Endothelial cell of umbilical vein (primary cell): Measurements from ENCODE around the gene EXOC1.

Experiments used
- CTCF ChIP-seq, 2 donors: IDR thresholded peaks; 1 replicate in 1 of 2; 2 replicates in 1 of 2; pipeline ENCODE4 v1.5.1; 2011; ENCODE audit warnings: low read length in 2 of 2, mild to moderate bottlenecking in 2 of 2, moderate library complexity in 2 of 2, control low read depth in 1 of 2, inconsistent platforms in 1 of 2, low read depth in 1 of 2; ENCODE audit not compliant: insufficient read depth in 1 of 2; ENCODE audit errors: extremely low read depth in 1 of 2
- POLR2AphosphoS5 ChIP-seq: IDR thresholded peaks from 2 replicates; pipeline ENCODE4 v1.6.1; 2012; ENCODE audit warnings: low read depth, mild to moderate bottlenecking, control low read depth, low read length, moderate library complexity; ENCODE audit not compliant: insufficient read depth

DNA sequence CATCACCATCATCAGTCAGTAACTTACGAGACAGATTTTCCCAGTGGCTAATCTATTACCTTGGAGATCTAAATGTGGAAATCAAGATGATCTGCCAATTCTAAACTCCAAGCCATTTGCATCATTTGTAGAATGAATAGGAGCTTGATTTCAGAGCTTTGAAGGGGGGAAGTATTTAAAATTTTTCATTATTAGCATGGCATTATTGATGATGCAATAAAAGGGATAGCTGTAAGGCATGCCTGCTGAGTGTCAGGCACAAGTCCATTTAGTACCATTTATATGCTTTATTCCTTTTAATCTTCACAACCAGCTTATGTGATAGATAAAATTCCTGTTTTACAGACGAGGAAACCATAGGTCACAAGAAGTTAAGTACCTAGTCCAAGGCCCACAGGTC is 28.6 kb upstream of the EXOC1 start:
- TF ChIP-seq CTCF (IDR thresholded peaks at IDR 0.05; ENCODE audit: extremely low read depth in 1 of 2, insufficient read depth in 1 of 2, low read depth in 1 of 2, low read length in 2 of 2) (no peak), POLR2AphosphoS5 (no peak)
